ENCODE results near the gene EHBP1.

The EHBP1 gene

GRCh38 chr2:62774555-62775366 lies 69.2 kb downstream of the EHBP1 start:
- no peak for DNase-seq (ENCODE audit: low read depth in 2 of 2, low spot score in 1 of 2)

DNA sequence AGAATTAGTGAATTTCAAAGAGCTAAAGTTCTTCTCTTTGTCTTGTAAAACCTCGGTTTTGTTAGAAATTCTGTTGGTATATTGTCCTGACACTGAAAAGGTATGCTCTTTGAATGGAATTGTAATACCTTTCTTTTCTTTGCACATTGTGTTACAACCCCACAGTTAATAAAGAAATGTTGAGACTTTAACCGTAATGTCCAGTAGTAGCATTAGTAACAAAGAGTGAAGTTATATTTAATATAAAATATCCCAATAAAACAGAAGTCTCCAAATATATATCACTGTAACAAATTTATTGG lies 69.8 kb downstream of the EHBP1 start:
- DNase-seq (ENCODE audit: low read depth in 2 of 2, low spot score in 1 of 2) = no peak

- DNase-seq (ENCODE audit: low read depth in 2 of 2, low spot score in 1 of 2) = no peak
These were observed 78.2 kb downstream of the EHBP1 start for GRCh38 chr2:62783679-62784078.

DNA sequence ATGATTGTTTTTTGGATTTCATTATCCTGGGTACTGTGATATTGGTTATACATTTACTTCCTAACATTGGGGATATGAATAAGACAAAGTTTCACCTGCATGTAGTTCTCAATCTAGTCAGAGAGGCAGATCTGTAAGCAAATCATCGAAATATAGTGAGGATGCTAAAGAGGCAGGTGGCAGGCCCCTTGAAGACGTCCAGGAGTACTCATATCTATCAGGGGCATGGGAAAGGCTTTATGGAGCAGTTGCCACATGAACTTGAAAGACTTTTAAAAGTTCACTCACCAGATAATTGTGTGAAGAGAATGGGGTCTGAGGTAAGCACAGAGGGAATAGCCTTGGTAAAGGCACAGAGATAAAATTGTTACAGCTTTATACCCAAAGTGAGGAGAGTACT lies 78.8 kb downstream of the EHBP1 start:
- DNase-seq (ENCODE audit: low read depth in 2 of 2, low spot score in 1 of 2) = no peak

DNA sequence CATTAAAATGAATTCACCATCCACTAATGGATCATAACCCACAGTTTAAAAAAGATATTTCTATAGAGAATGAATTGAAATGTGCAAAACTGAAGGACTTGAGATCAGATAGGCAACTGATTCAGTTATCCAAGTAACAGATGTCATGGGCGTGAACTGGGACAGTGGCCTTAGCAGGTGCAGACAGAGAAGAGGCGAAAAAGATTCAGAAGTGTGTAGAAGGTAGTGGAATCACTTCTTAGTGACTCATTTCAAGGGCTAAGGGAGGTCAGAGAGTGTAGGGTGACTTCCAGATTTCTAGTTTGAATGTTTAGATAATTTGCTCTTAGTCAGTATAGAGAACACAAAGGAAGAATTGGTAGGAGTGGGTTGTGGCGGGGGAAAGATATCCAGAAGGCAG lies 79.7 kb downstream of the EHBP1 start:
- no peak for DNase-seq (ENCODE audit: low read depth in 2 of 2, low spot score in 1 of 2)

DNA sequence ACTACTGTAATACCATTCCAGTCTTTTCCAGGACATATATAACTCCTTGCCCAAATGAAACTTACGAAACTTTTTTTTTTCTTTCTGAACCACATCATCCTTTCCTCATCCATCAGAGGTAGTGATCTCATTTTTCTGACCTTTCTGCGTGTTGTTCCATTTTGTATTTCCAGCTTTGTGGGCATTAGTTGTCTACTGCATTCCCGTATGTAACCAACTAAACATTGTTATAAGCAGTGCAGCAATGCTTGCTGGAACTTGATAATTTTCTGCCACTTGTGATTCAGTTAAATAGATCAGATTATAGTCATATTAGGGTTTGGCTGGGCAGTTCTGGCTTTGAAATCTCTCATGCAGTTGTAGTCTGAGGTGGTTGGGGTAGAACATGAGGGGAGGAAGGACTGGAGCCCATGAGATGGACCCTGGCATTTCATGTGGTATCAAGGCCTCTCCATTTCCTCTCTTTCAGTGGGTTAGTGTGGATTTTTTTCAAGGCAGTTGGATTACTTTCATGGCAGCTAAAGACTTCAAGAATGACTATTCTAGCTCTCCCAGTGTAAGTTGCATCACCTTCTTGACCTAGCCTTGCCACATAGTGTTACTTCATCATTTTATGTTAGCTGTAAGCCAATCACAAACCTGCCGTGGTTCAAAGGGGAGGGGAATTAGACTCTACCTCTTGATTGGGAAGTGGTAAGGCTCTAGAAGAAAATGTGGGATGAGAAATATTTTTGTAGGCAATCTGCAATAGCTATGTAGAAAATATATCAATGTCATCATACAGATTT lies 80.5 kb downstream of the EHBP1 start:
- no peak for DNase-seq (ENCODE audit: low read depth in 2 of 2, low spot score in 1 of 2)

- no peak for DNase-seq (ENCODE audit: low read depth in 2 of 2, low spot score in 1 of 2)
These were observed 81.9 kb downstream of the EHBP1 start for GRCh38 chr2:62787386-62787785.

- no peak for DNase-seq (ENCODE audit: low read depth in 2 of 2, low spot score in 1 of 2)
These were observed 84.0 kb downstream of the EHBP1 start for GRCh38 chr2:62789518-62789917.

DNA sequence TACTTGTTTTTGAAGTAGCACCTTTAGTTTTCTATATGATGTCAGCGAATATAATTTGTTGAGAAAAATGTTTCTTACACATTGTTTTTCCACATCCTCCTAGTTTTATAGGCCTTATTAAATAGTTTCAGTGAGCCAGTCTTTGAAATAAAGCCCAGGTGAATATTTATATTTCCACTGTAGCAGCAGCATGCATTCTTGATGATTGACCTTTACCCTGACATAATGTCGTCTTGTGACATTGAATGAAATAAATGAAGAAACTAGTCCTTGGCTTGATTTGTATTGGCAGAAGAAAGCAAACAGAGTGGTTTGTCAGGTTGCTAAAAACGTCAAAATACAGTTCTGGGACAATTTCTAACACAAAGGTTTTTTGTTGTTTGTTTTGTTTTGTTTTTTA lies 84.4 kb downstream of the EHBP1 start:
- no peak for DNase-seq (ENCODE audit: low read depth in 2 of 2, low spot score in 1 of 2)

DNA sequence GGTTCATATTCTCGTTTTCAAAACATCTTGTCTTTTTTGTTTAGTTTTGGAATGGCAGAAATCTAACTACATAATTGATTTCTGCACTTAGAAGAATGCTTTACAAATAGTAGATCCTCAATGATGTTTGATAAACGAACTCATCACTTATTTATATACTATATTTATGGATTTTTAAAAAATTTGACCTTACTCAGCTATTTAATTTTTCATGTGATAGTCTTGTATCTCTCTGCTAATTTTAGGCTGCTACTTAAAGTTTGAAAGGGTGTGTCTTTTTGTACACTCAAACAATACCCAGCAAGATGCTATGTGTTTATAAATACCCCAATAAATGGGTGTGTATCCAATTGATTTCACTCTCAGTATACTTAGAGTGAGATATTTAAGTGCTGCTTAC lies 86.9 kb downstream of the EHBP1 start:
- no peak for DNase-seq (ENCODE audit: low read depth in 2 of 2, low spot score in 1 of 2)

GRCh38 chr2:62793213-62793612 lies 87.7 kb downstream of the EHBP1 start:
- DNase-seq (ENCODE audit: low read depth in 2 of 2, low spot score in 1 of 2) = no peak

GRCh38 chr2:62794791-62795190 lies 89.3 kb downstream of the EHBP1 start:
- DNase-seq (ENCODE audit: low read depth in 2 of 2, low spot score in 1 of 2) = no peak

DNA sequence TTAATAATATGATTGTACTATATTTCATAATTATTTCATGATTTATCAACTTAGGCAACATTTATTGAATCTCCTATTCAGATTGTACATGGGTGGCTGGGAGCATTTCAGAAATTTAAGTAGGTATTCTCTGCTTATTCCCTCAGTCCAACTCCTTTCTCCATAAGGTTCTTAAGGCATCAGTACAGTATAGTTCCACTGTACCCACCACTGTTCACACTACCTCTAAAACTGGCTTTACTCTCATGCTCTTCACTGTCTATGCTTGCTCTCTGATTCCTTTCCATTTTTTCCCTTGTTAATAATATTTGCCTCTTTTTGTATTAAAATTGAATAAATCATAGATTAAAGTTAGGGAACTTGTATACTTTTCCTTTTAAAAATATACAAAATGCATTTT lies 89.8 kb downstream of the EHBP1 start:
- DNase-seq (ENCODE audit: low read depth in 2 of 2, low spot score in 1 of 2) = no peak

- no peak for DNase-seq (ENCODE audit: low read depth in 2 of 2, low spot score in 1 of 2)
These were observed 91.6 kb downstream of the EHBP1 start for GRCh38 chr2:62797107-62797506.

- DNase-seq (ENCODE audit: low read depth in 2 of 2, low spot score in 1 of 2) = no peak
These were observed 95.1 kb downstream of the EHBP1 start for GRCh38 chr2:62800618-62801017.

DNA sequence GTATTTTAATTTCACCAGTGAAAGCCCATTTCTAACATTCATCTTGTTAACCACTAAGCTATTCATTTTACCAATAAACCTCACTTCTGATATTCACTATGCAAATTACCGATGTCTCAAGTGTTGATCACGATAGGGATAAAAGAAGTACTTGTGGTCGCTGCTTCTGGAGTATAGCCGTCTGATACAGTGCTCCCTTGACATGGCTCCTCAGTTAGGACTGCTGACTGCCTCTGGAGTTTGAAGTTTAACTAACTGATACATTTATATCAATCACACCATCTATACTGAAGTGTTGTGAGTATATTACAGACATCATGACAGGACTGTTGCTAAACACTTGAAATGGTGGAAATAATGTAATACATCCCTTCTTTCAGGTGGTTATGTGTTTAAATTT lies 95.6 kb downstream of the EHBP1 start:
- no peak for DNase-seq (ENCODE audit: low read depth in 2 of 2, low spot score in 1 of 2)

GRCh38 chr2:62801814-62802523 lies 96.5 kb downstream of the EHBP1 start:
- DNase-seq (ENCODE audit: low read depth in 2 of 2, low spot score in 1 of 2) = no peak

- no peak for DNase-seq (ENCODE audit: low read depth in 2 of 2, low spot score in 1 of 2)
These were observed 98.4 kb downstream of the EHBP1 start for GRCh38 chr2:62803961-62804360.

DNA sequence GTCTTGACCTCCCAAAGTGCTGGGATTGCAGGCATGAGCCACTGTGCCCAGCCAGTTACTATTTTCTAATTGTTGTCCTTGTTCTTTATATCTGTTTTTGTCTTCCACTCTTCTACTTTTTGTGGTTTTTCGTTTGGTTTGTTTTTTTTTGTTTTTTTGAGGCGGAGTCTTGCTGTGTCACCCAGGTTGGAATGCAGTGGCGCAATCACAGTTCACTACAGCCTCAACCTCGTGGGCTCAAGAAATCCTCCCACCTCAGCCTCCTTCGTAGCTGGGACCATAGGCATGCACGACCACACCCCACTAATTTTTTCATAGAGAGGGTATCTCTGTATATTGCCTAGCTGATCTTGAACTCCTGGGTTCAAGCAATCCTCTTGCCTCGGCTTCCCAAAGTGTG lies 100.7 kb downstream of the EHBP1 start:
- no peak for DNase-seq (ENCODE audit: low read depth in 2 of 2, low spot score in 1 of 2)

DNA sequence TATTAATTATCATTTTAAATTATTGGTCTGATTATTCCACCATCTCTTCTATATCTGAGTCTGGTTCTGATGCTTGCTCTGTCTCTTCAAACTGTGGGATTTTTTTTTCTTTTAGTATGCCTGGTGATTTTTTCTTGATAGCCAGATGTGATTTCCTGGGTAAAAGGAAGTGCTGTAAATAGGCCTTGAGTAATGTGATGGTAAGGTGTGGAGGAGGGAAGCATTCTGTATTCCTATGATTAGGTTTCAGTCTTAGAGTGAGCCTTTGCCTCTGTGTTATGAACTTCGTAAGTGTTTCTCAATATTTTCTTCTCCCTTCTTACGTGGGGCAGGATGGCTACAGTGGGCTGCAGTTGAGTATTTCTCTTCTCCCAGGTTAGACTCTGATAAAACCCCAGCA lies 103.0 kb downstream of the EHBP1 start:
- no peak for DNase-seq (ENCODE audit: low read depth in 2 of 2, low spot score in 1 of 2)

- DNase-seq (ENCODE audit: low read depth in 2 of 2, low spot score in 1 of 2) = no peak
These were observed 105.6 kb downstream of the EHBP1 start for GRCh38 chr2:62811086-62811485.

GRCh38 chr2:62811972-62812371 lies 106.5 kb downstream of the EHBP1 start:
- no peak for DNase-seq (ENCODE audit: low read depth in 2 of 2, low spot score in 1 of 2)

Data from stimulated activated CD8-positive, alpha-beta memory T cell treated with anti-CD3 and anti-CD28 coated beads, Interleukin-4, amount 100 ng/mL, for 1 hour (primary cell).